Fibroblast of skin of left biceps (primary cell): Measurements from ENCODE around the gene ANKRD7.
"Not testable (repeated sequence)": the region's sequence is repeated elsewhere in the genome, so short reads cannot be mapped to it uniquely, and the experiment has no call there.

Source experiments
- DNase-seq, 2 experiments: peaks; one replicate each; pipeline ENCODE4 v3.0.0-alpha.2; 2013; ENCODE audit warnings: low read depth in 2 of 2

ANKRD7 gene

GRCh38 chr7:118233799-118234198, 9.3 kb downstream of the ANKRD7 start:
- no peak for DNase-seq

- DNase-seq, result no peak
These were observed 14.5 kb downstream of the ANKRD7 start for GRCh38 chr7:118239014-118239413.

GRCh38 chr7:118240320-118240719, 15.8 kb downstream of the ANKRD7 start:
- not testable (repeated sequence) for DNase-seq

GRCh38 chr7:118243695-118244094, 19.2 kb downstream of the ANKRD7 start:
- DNase-seq, result no peak

- DNase-seq, result no peak
These were observed 20.9 kb downstream of the ANKRD7 start for GRCh38 chr7:118245267-118246040.

GRCh38 chr7:118250860-118251494, 26.5 kb downstream of the ANKRD7 start:
- DNase-seq, result no peak

- DNase-seq, result no peak
These were observed 27.6 kb downstream of the ANKRD7 start for GRCh38 chr7:118252087-118252486.

GRCh38 chr7:118259115-118259514, 34.6 kb downstream of the ANKRD7 start:
- DNase-seq, result no peak

- no peak for DNase-seq
These were observed 40.3 kb downstream of the ANKRD7 start for GRCh38 chr7:118264836-118265235.

- DNase-seq, result no peak
These were observed 56.0 kb downstream of the ANKRD7 start for GRCh38 chr7:118280319-118281012.

GRCh38 chr7:118281196-118281595, 56.7 kb downstream of the ANKRD7 start:
- DNase-seq, result no peak

- no peak for DNase-seq
These were observed 60.9 kb downstream of the ANKRD7 start for GRCh38 chr7:118285358-118285757.

- no peak for DNase-seq
These were observed 61.6 kb downstream of the ANKRD7 start for GRCh38 chr7:118286131-118286530.

- DNase-seq, result no peak
These were observed 63.6 kb downstream of the ANKRD7 start for GRCh38 chr7:118288098-118288497.

GRCh38 chr7:118289476-118289875, 65.0 kb downstream of the ANKRD7 start:
- DNase-seq, result no peak
